C1 segment of cervical spinal cord (tissue), 14 donors: ENCODE results near the gene MAP1S.

Experiments
- DNase-seq, 14 donors: peaks; one replicate each; lab custom pipeline; 2025; lab: John Stamatoyannopoulos, UW

The MAP1S gene

GRCh38 chr19:17718947-17719711 lies at the start of gene MAP1S:
MAP1S (plus strand) TSS chr19:17719480; CDS start chr19:17719503, 23 bp downstream.
- peak in 9 of 14 donors; percentile 4 to 60 (median 30) for DNase-seq

GRCh38 chr19:17671906-17672305 lies 47.4 kb upstream of the MAP1S start:
- peak in 1 of 14 donors; percentile 38 for DNase-seq

GRCh38 chr19:17673937-17674799 lies 45.1 kb upstream of the MAP1S start:
- DNase-seq: peak in 2 of 14 donors; percentile 39 to 85

- DNase-seq: no peak
These were observed 43.0 kb upstream of the MAP1S start for GRCh38 chr19:17676295-17676694.

- DNase-seq: no peak
These were observed 42.3 kb upstream of the MAP1S start for GRCh38 chr19:17677002-17677401.

- DNase-seq: no peak
These were observed 40.4 kb upstream of the MAP1S start for GRCh38 chr19:17678836-17679235.

- peak in 1 of 14 donors; percentile 30 for DNase-seq
These were observed 39.6 kb upstream of the MAP1S start for GRCh38 chr19:17679526-17680229.

- peak in 10 of 14 donors; percentile 3 to 82 (median 12) for DNase-seq
These were observed 39.0 kb upstream of the MAP1S start for GRCh38 chr19:17680230-17680722.

GRCh38 chr19:17681505-17682125 lies 37.7 kb upstream of the MAP1S start:
- DNase-seq: no peak

GRCh38 chr19:17682273-17682672 lies 37.0 kb upstream of the MAP1S start:
- no peak for DNase-seq

GRCh38 chr19:17683078-17683477 lies 36.2 kb upstream of the MAP1S start:
- DNase-seq: no peak

GRCh38 chr19:17684256-17684655 lies 35.0 kb upstream of the MAP1S start:
- DNase-seq: no peak

- no peak for DNase-seq
These were observed 33.7 kb upstream of the MAP1S start for GRCh38 chr19:17685451-17686022.

GRCh38 chr19:17686023-17686521 lies 33.2 kb upstream of the MAP1S start:
- DNase-seq: peak in 1 of 14 donors; percentile 28

- DNase-seq: peak in 3 of 14 donors; percentile 5 to 59 (median 16)
These were observed 32.7 kb upstream of the MAP1S start for GRCh38 chr19:17686592-17687024.

- DNase-seq: peak in 1 of 14 donors; percentile 24
These were observed 32.0 kb upstream of the MAP1S start for GRCh38 chr19:17687141-17687856.

GRCh38 chr19:17687857-17688784 lies 31.2 kb upstream of the MAP1S start, which contains the start of gene UNC13A:
UNC13A (minus strand) TSS chr19:17688354; CDS start chr19:17688199, 155 bp downstream.
- DNase-seq: peak in 10 of 14 donors; percentile 0 to 83 (median 10)

GRCh38 chr19:17688853-17689595 lies 30.3 kb upstream of the MAP1S start:
- no peak for DNase-seq
